Endothelial cell (in vitro differentiated cells): Measurements from ENCODE around the gene USP25. TPM values are rescaled to one million over a fixed set of nuclear protein-coding genes. Genes with fewer than 3 reads are reported as not detected.
A peak's percentile ranks its signal among the peaks of the same experiment; 100 is the strongest.

Source experiments
- DNase-seq: peaks from one replicate; pipeline ENCODE4 v3.0.0; 2021; ENCODE audit warnings: low spot score
- H3K27ac Mint-ChIP-seq: one replicate; pipeline ENCODE4 v1.8.0; 2021; ENCODE audit warnings: mixed read lengths, inconsistent platforms; ENCODE audit not compliant: unreplicated experiment
- H3K27me3 Mint-ChIP-seq: one replicate; pipeline ENCODE4 v1.8.0; 2021; ENCODE audit warnings: mild to moderate bottlenecking, moderate library complexity, mixed read lengths, inconsistent platforms; ENCODE audit not compliant: unreplicated experiment
- H3K36me3 Mint-ChIP-seq: one replicate; pipeline ENCODE4 v1.8.0; 2021; ENCODE audit warnings: mild to moderate bottlenecking, low read depth, mixed read lengths, inconsistent platforms; ENCODE audit not compliant: unreplicated experiment
- H3K4me1 Mint-ChIP-seq: one replicate; pipeline ENCODE4 v1.8.0; 2021; ENCODE audit warnings: mild to moderate bottlenecking, mixed read lengths, inconsistent platforms; ENCODE audit not compliant: unreplicated experiment
- H3K4me3 Mint-ChIP-seq: one replicate; pipeline ENCODE4 v1.8.0; 2021; ENCODE audit warnings: mild to moderate bottlenecking, mixed read lengths, inconsistent platforms; ENCODE audit not compliant: unreplicated experiment
- H3K9me3 Mint-ChIP-seq: one replicate; pipeline ENCODE4 v1.8.0; 2021; ENCODE audit warnings: mixed read lengths, inconsistent platforms; ENCODE audit not compliant: unreplicated experiment
- CTCF ChIP-seq: fragments of 200-600 bp; sonication (generic); IDR thresholded peaks from one replicate; pipeline ENCODE4 v1.5.0; 2021; ENCODE audit warnings: antibody characterized with exemption; ENCODE audit not compliant: unreplicated experiment
- total RNA-seq: library from RNA; stranded (reverse); fragmentation: NEBNext Ultra II Directional; extraction: Animal tissue kit (Norgen Biotek cat#: 25700); gene quantifications from one replicate; pipeline ENCODE4 v1.2.1, GENCODE V29; 2021; ENCODE audit not compliant: unreplicated experiment

USP25 gene
- total RNA-seq, 1 donor from 2014 or later = 38.0 TPM

- Mint-ChIP-seq H3K4me3 (no peak overlapping the region), H3K27ac (no peak overlapping the region), H3K27me3 (no peaks in the 10 kb centered on the region), H3K36me3 (no peaks in the 10 kb centered on the region), H3K4me1 (no peaks in the 10 kb centered on the region), H3K9me3 (no peaks in the 10 kb centered on the region)
- TF ChIP-seq CTCF = no peak
- DNase-seq = no peak
Measured at GRCh38 chr21:15722591-15723324, 7.0 kb upstream of the USP25 start.

GRCh38 chr21:15725949-15726348 is 3.8 kb upstream of the USP25 start:
- Mint-ChIP-seq H3K9me3 (no peaks in the 10 kb centered on the region), H3K27me3 (peaks cover 4% of the 10 kb centered on the region), H3K4me1 (peaks cover 3% of the 10 kb centered on the region), H3K36me3 (peaks cover 3% of the 10 kb centered on the region), H3K27ac (no peak overlapping the region), H3K4me3 (no peak overlapping the region)
- DNase-seq = no peak
- TF ChIP-seq CTCF = no peak

- Mint-ChIP-seq H3K9me3 (no peaks in the 10 kb centered on the region), H3K4me1 (peaks cover 6% of the 10 kb centered on the region), H3K36me3 (peaks cover 3% of the 10 kb centered on the region), H3K27ac (no peak overlapping the region), H3K4me3 (no peak overlapping the region), H3K27me3 (peaks cover 4% of the 10 kb centered on the region)
- no peak for DNase-seq
- TF ChIP-seq CTCF = no peak
Measured at GRCh38 chr21:15728046-15728445, 1.7 kb upstream of the USP25 start.

GRCh38 chr21:15729346-15729673 is 472 bp upstream of the USP25 start:
- H3K27me3 Mint-ChIP-seq = peaks cover 4% of the 10 kb centered on the region
- TF ChIP-seq CTCF = no peak
- DNase-seq = no peak
- H3K9me3 Mint-ChIP-seq = no peaks in the 10 kb centered on the region
- H3K4me3 Mint-ChIP-seq = peak overlapping the region; percentile 91
- peaks cover 3% of the 10 kb centered on the region for H3K36me3 Mint-ChIP-seq
- peaks cover 9% of the 10 kb centered on the region for H3K4me1 Mint-ChIP-seq
- H3K27ac Mint-ChIP-seq = no peak overlapping the region

GRCh38 chr21:15730484-15731242 is 881 bp downstream of the USP25 start:
- H3K4me1 Mint-ChIP-seq = peaks cover 12% of the 10 kb centered on the region
- DNase-seq = no peak
- H3K9me3 Mint-ChIP-seq = no peaks in the 10 kb centered on the region
- peak overlapping the region; percentile 98 for H3K4me3 Mint-ChIP-seq
- no peak for TF ChIP-seq CTCF
- peaks cover 3% of the 10 kb centered on the region for H3K36me3 Mint-ChIP-seq
- H3K27ac Mint-ChIP-seq = peak overlapping the region; percentile 93
- peaks cover 4% of the 10 kb centered on the region for H3K27me3 Mint-ChIP-seq
